Upper lobe of left lung (tissue), 4 donors: Measurements from ENCODE around the gene DMGDH.

ENCODE experiments used
- EP300 ChIP-seq, 4 donors: sonication (generic); formaldehyde crosslinking; IDR thresholded peaks; one replicate each; pipeline ENCODE4 v1.5.1; 2017; ENCODE audit warnings: antibody characterized with exemption in 4 of 4, control low read depth in 2 of 4
- POLR2A ChIP-seq, 4 donors: fragments of 450-650 bp; IDR thresholded peaks; one replicate each; pipeline ENCODE4 v1.5.1; 2016 to 2017; ENCODE audit warnings: antibody characterized with exemption in 4 of 4, mild to moderate bottlenecking in 2 of 4
- TF ChIP-seq, protein P1 (sequence below), 6 experiments: fragments of 450-650 bp in 4 of 6; fragments of 200-600 bp in 2 of 6; sonication (generic) in 2 of 6; IDR thresholded peaks; one replicate each; pipeline ENCODE4 v1.5.1; 2016 to 2019; ENCODE audit warnings: antibody characterized with exemption in 6 of 6

DNA sequence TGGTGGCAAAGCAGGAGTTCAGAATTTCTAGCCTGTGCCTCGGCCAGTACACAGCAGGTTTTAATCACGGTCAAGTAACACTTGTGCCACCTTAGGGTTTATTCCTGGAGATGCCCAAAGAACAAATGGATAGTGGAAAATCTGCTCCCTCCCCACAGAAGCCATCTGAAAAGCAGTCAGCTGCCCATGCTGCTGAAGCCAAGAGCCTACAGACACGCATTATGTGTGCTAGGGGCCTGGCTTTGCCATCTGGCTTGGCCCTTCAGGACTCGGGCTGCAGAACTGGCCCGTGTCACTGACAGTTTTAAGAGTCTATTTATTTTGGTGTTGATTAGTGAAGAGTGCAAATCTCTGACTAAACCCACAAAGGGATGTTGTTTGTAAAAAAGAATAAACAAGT, 95.5 kb downstream of the DMGDH start:
- TF ChIP-seq POLR2A (IDR thresholded peaks at IDR 0.05) (no peak), EP300 (IDR thresholded peaks at IDR 0.05) (no peak)
- TF ChIP-seq, protein P1, sequence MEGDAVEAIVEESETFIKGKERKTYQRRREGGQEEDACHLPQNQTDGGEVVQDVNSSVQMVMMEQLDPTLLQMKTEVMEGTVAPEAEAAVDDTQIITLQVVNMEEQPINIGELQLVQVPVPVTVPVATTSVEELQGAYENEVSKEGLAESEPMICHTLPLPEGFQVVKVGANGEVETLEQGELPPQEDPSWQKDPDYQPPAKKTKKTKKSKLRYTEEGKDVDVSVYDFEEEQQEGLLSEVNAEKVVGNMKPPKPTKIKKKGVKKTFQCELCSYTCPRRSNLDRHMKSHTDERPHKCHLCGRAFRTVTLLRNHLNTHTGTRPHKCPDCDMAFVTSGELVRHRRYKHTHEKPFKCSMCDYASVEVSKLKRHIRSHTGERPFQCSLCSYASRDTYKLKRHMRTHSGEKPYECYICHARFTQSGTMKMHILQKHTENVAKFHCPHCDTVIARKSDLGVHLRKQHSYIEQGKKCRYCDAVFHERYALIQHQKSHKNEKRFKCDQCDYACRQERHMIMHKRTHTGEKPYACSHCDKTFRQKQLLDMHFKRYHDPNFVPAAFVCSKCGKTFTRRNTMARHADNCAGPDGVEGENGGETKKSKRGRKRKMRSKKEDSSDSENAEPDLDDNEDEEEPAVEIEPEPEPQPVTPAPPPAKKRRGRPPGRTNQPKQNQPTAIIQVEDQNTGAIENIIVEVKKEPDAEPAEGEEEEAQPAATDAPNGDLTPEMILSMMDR (IDR thresholded peaks at IDR 0.05), result no peak
